Esophagus squamous epithelium (tissue), 5 donors: ENCODE results near the gene EVC. TPM values are rescaled to one million over a fixed set of nuclear protein-coding genes. Genes with fewer than 3 reads are reported as not detected.

Experiments
- DNase-seq: peaks from one replicate; lab custom pipeline; 2025; lab: John Stamatoyannopoulos, UW
- H3K27ac ChIP-seq, 4 donors: fragments of 200-600 bp; sonication (generic); one replicate each; pipeline ENCODE4 v1.5.1; 2016 to 2019; ENCODE audit warnings: mild to moderate bottlenecking in 1 of 4
- H3K27me3 ChIP-seq, 4 donors: fragments of 200-600 bp; sonication (generic); 1 replicate in 3 of 4; 2 replicates in 1 of 4; pipeline versions ENCODE4 v1.5.1 to v1.6.0; 2017 to 2021; ENCODE audit warnings: antibody characterized with exemption in 1 of 4
- H3K36me3 ChIP-seq, 3 donors: fragments of 200-600 bp; sonication (generic); one replicate each; pipeline ENCODE4 v1.5.1; 2016 to 2019
- H3K4me1 ChIP-seq, 3 donors: fragments of 200-600 bp; sonication (generic); one replicate each; pipeline ENCODE4 v1.5.1; 2017 to 2019
- H3K4me3 ChIP-seq, 4 donors: fragments of 200-600 bp; sonication (generic); 1 replicate in 3 of 4; 2 replicates in 1 of 4; pipeline ENCODE4 v1.5.1; 2016 to 2019; ENCODE audit warnings: mild to moderate bottlenecking in 2 of 4, moderate library complexity in 1 of 4
- H3K9me3 ChIP-seq, 3 donors: fragments of 200-600 bp; sonication (generic); one replicate each; pipeline ENCODE4 v1.5.1; 2016 to 2019
- POLR2A ChIP-seq, 4 donors: fragments of 450-650 bp; IDR thresholded peaks; one replicate each; pipeline ENCODE4 v1.6.1; 2017; ENCODE audit warnings: antibody characterized with exemption in 4 of 4, mild to moderate bottlenecking in 4 of 4, moderate library complexity in 3 of 4
- WGBS, 2 donors: methylation state at CpG; one replicate each; pipeline ENCODE4 v1.1.5; 2018; 5-methylcytosine and 5-hydroxymethylcytosine counted together
- intact Hi-C: fragments of 100-400 bp; cut with DNase I; formaldehyde crosslinking; loops from one replicate; pipeline ENCODE4 v1.15.0; 2022
- total RNA-seq, 4 donors: library from RNA; depleted of rRNA; stranded (reverse); fragments of >200 nt; gene quantifications; one replicate each; pipeline ENCODE4 v1.1.0, GENCODE V29; 2016
- TF ChIP-seq, protein P1 (sequence below), 6 experiments: fragments of 450-650 bp in 4 of 6; fragments of 200-600 bp in 2 of 6; sonication (generic) in 2 of 6; IDR thresholded peaks; one replicate each; pipeline ENCODE4 v1.5.1; 2016 to 2019; ENCODE audit warnings: antibody characterized with exemption in 6 of 6, mild to moderate bottlenecking in 4 of 6, moderate library complexity in 4 of 6
- donor health status: DM: yes; HTN: yes; CAD: no.

EVC gene
- total RNA-seq, 4 donors from 2014 or later: 4.2 to 17.2 (median 6.3) TPM

DNA sequence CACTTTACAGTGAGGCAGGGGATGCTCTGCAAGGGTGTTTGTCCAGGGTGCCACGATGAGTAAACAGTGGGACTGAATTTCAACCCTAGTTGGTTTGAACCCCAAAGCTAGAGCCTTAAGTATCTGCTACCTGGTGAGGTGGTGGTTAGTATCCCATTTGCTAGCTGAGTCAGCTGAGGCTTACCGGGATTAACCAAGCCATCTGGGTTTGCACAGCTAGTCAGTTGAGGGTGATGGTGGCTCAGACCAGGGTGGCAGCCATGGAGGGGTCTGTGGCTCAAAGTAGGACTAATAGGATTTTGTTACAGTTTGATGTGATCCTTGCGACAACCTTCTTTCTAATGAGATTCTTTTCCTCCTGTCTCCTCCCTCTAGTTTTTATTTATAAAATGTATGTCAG lies 1.9 kb downstream of the EVC start:
- no peaks in the 10 kb centered on the region for H3K36me3 ChIP-seq
- peaks cover 0 to 10% (median 0%) of the 10 kb centered on the region in 4 donors for H3K27me3 ChIP-seq
- intact Hi-C loops: no loop called here
- 86 to 94% methylated on average over 2 to 3 of the region's 3 CpGs for WGBS, 2 donors
- peaks cover 16 to 47% (median 19%) of the 10 kb centered on the region in 3 donors for H3K4me1 ChIP-seq
- no peak for TF ChIP-seq POLR2A (IDR thresholded peaks at IDR 0.05)
- TF ChIP-seq, protein P1, sequence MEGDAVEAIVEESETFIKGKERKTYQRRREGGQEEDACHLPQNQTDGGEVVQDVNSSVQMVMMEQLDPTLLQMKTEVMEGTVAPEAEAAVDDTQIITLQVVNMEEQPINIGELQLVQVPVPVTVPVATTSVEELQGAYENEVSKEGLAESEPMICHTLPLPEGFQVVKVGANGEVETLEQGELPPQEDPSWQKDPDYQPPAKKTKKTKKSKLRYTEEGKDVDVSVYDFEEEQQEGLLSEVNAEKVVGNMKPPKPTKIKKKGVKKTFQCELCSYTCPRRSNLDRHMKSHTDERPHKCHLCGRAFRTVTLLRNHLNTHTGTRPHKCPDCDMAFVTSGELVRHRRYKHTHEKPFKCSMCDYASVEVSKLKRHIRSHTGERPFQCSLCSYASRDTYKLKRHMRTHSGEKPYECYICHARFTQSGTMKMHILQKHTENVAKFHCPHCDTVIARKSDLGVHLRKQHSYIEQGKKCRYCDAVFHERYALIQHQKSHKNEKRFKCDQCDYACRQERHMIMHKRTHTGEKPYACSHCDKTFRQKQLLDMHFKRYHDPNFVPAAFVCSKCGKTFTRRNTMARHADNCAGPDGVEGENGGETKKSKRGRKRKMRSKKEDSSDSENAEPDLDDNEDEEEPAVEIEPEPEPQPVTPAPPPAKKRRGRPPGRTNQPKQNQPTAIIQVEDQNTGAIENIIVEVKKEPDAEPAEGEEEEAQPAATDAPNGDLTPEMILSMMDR (IDR thresholded peaks at IDR 0.05): no peak
- no peak overlapping the region for H3K4me3 ChIP-seq
- peaks cover 0 to 7% (median 0%) of the 10 kb centered on the region in 3 donors for H3K9me3 ChIP-seq
- H3K27ac ChIP-seq: no peak overlapping the region
- DNase-seq: no peak

DNA sequence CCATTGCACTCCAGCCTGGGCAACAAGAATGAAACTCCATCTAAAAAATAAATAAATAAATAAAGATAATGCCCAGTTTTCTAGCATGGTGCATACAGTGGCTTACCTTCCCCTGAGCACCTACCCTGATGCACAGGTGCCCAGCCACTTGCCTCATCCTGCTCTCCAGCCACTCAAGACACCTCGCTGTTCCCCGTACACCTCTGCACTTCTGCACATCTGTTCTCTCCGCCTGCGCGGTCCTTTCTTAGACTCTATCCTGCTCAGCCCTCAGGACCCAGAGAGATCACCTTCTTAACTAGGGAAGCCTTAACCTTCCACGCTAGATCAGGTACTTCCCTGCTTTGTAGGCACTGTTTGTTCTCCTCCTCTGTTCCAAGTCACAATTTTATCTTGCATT lies 2.9 kb downstream of the EVC start:
- Histone ChIP-seq H3K36me3 (peaks cover 0 to under 1% (median 0%) of the 10 kb centered on the region in 3 donors), H3K4me1 (peaks cover 8 to 37% (median 17%) of the 10 kb centered on the region in 3 donors), H3K27ac (no peak overlapping the region), H3K27me3 (peaks cover 0 to under 1% (median 0%) of the 10 kb centered on the region in 4 donors), H3K9me3 (peaks cover 0 to 7% (median 0%) of the 10 kb centered on the region in 3 donors), H3K4me3 (no peak overlapping the region)
- no peak for DNase-seq
- intact Hi-C loops: no loop called here
- TF ChIP-seq, protein P1 (IDR thresholded peaks at IDR 0.05): no peak
- no peak for TF ChIP-seq POLR2A (IDR thresholded peaks at IDR 0.05)
- 80 to 82% methylated on average over 6 of the region's 6 CpGs for WGBS, 2 donors

GRCh38 chr4:5715357-5715756 lies 4.4 kb downstream of the EVC start:
- intact Hi-C loops: no loop called here
- WGBS, 2 donors: 39 to 50% methylated on average over 2 of the region's 2 CpGs
- no peak for DNase-seq

GRCh38 chr4:5716391-5716790 lies 5.4 kb downstream of the EVC start:
- TF ChIP-seq, protein P1 (IDR thresholded peaks at IDR 0.05): no peak
- no peak for TF ChIP-seq POLR2A (IDR thresholded peaks at IDR 0.05)
- peaks cover 5 to 16% (median 9%) of the 10 kb centered on the region in 3 donors for H3K4me1 ChIP-seq
- no peak overlapping the region for H3K4me3 ChIP-seq
- H3K27ac ChIP-seq: no peak overlapping the region
- peaks cover 0 to 7% (median 0%) of the 10 kb centered on the region in 3 donors for H3K9me3 ChIP-seq
- intact Hi-C loops: no loop called here
- H3K27me3 ChIP-seq: no peaks in the 10 kb centered on the region
- 60 to 79% methylated on average over 2 of the region's 2 CpGs for WGBS, 2 donors
- peaks cover 0 to 21% (median 0%) of the 10 kb centered on the region in 3 donors for H3K36me3 ChIP-seq
- no peak for DNase-seq

More at GRCh38 chr4:5715357-5715756, 4.4 kb downstream of the EVC start:
- H3K4me3 ChIP-seq: no peak overlapping the region
- peaks cover 0 to 7% (median 0%) of the 10 kb centered on the region in 3 donors for H3K9me3 ChIP-seq
- no peak overlapping the region for H3K27ac ChIP-seq
- H3K36me3 ChIP-seq: peaks cover 0 to 13% (median 0%) of the 10 kb centered on the region in 3 donors
- no peaks in the 10 kb centered on the region for H3K27me3 ChIP-seq
- TF ChIP-seq POLR2A (IDR thresholded peaks at IDR 0.05): no peak
- TF ChIP-seq, protein P1 (IDR thresholded peaks at IDR 0.05): no peak
- peaks cover 6 to 22% (median 11%) of the 10 kb centered on the region in 3 donors for H3K4me1 ChIP-seq

GRCh38 chr4:5717449-5718158 lies 6.6 kb downstream of the EVC start:
- Histone ChIP-seq H3K27ac (no peak overlapping the region), H3K4me3 (no peak overlapping the region), H3K27me3 (no peaks in the 10 kb centered on the region), H3K36me3 (peaks cover 0 to 21% (median 0%) of the 10 kb centered on the region in 3 donors), H3K4me1 (peaks cover 0 to 4% (median 0%) of the 10 kb centered on the region in 3 donors), H3K9me3 (peaks cover 0 to 7% (median 0%) of the 10 kb centered on the region in 3 donors)
- DNase-seq: no peak
- intact Hi-C loops: no loop called here
- WGBS, 2 donors: 87 to 92% methylated on average over 4 of the region's 4 CpGs
- TF ChIP-seq, protein P1 (IDR thresholded peaks at IDR 0.05): no peak
- TF ChIP-seq POLR2A (IDR thresholded peaks at IDR 0.05): no peak
